RKO (cell line): ENCODE results near the gene LTB.

ENCODE experiments used
- DNase-seq: peaks from one replicate; pipeline ENCODE4 v3.0.0-alpha.2; 2016; ENCODE audit warnings: low spot score

Gene LTB

GRCh38 chr6:31575335-31575901 lies 6.8 kb downstream of the LTB start, which contains the start of gene TNF:
TSS of gene TNF (plus strand) at chr6:31575565. CDS start at chr6:31575742, 177 bp downstream.
- DNase-seq: no peak

DNA sequence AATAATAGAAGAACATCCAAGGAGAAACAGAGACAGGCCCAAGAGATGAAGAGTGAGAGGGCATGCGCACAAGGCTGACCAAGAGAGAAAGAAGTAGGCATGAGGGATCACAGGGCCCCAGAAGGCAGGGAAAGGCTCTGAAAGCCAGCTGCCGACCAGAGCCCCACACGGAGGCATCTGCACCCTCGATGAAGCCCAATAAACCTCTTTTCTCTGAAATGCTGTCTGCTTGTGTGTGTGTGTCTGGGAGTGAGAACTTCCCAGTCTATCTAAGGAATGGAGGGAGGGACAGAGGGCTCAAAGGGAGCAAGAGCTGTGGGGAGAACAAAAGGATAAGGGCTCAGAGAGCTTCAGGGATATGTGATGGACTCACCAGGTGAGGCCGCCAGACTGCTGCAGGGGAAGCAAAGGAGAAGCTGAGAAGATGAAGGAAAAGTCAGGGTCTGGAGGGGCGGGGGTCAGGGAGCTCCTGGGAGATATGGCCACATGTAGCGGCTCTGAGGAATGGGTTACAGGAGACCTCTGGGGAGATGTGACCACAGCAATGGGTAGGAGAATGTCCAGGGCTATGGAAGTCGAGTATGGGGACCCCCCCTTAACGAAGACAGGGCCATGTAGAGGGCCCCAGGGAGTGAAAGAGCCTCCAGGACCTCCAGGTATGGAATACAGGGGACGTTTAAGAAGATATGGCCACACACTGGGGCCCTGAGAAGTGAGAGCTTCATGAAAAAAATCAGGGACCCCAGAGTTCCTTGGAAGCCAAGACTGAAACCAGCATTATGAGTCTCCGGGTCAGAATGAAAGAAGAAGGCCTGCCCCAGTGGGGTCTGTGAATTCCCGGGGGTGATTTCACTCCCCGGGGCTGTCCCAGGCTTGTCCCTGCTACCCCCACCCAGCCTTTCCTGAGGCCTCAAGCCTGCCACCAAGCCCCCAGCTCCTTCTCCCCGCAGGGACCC lies 7.8 kb downstream of the LTB start:
- DNase-seq: no peak

DNA sequence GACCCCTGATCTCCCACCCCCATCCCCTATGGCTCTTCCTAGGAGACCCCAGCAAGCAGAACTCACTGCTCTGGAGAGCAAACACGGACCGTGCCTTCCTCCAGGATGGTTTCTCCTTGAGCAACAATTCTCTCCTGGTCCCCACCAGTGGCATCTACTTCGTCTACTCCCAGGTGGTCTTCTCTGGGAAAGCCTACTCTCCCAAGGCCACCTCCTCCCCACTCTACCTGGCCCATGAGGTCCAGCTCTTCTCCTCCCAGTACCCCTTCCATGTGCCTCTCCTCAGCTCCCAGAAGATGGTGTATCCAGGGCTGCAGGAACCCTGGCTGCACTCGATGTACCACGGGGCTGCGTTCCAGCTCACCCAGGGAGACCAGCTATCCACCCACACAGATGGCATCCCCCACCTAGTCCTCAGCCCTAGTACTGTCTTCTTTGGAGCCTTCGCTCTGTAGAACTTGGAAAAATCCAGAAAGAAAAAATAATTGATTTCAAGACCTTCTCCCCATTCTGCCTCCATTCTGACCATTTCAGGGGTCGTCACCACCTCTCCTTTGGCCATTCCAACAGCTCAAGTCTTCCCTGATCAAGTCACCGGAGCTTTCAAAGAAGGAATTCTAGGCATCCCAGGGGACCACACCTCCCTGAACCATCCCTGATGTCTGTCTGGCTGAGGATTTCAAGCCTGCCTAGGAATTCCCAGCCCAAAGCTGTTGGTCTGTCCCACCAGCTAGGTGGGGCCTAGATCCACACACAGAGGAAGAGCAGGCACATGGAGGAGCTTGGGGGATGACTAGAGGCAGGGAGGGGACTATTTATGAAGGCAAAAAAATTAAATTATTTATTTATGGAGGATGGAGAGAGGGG lies 8.8 kb downstream of the LTB start:
- no peak for DNase-seq

DNA sequence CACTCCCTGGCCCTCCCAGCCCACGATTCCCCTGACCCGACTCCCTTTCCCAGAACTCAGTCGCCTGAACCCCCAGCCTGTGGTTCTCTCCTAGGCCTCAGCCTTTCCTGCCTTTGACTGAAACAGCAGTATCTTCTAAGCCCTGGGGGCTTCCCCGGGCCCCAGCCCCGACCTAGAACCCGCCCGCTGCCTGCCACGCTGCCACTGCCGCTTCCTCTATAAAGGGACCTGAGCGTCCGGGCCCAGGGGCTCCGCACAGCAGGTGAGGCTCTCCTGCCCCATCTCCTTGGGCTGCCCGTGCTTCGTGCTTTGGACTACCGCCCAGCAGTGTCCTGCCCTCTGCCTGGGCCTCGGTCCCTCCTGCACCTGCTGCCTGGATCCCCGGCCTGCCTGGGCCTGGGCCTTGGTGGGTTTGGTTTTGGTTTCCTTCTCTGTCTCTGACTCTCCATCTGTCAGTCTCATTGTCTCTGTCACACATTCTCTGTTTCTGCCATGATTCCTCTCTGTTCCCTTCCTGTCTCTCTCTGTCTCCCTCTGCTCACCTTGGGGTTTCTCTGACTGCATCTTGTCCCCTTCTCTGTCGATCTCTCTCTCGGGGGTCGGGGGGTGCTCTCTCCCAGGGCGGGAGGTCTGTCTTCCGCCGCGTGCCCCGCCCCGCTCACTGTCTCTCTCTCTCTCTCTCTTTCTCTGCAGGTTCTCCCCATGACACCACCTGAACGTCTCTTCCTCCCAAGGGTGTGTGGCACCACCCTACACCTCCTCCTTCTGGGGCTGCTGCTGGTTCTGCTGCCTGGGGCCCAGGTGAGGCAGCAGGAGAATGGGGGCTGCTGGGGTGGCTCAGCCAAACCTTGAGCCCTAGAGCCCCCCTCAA lies 9.9 kb downstream of the LTB start, which contains the start of gene LTA:
Gene LTA (plus strand): TSS at position 249 of the 871 bp plus-strand sequence. CDS start 454 bp downstream, at position 703.
- no peak for DNase-seq

DNA sequence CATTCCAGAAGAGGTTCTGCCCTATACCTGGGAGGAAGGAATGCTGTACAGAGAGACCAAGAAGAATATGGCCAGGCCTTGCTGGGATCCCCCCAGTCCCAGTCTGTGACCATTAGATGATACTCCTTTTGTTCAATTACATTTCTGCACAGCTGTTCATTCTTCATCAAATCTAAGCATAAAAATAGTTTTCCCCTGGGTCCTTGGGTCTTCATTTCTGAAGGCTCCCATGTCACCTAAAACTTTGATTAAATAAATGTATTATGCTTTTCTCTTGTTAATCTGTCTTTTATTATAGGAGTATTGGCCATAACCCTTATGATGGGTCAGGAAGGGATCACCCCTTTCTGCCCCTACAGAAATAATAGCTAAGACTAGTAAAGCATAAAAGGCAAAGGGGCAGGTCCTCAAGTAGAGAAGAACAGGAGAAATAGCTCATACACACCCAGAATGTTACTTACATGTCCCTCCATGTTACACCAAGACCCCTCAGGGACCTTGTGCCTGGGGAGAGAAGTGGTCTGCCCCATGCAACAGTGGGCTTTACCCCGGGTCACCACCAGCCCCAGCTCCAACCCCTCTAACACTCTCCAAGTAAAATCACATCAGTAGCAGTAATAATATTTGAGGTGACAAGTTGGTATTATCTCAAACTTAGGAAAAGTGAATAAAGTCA lies 12.2 kb downstream of the LTB start:
- DNase-seq: no peak

- no peak for DNase-seq
Measured at GRCh38 chr6:31568537-31568961, 13.7 kb downstream of the LTB start.

- DNase-seq: no peak
Measured at GRCh38 chr6:31567531-31568370, 14.5 kb downstream of the LTB start.

- DNase-seq: no peak
Measured at GRCh38 chr6:31560697-31561058, 21.5 kb downstream of the LTB start.

DNA sequence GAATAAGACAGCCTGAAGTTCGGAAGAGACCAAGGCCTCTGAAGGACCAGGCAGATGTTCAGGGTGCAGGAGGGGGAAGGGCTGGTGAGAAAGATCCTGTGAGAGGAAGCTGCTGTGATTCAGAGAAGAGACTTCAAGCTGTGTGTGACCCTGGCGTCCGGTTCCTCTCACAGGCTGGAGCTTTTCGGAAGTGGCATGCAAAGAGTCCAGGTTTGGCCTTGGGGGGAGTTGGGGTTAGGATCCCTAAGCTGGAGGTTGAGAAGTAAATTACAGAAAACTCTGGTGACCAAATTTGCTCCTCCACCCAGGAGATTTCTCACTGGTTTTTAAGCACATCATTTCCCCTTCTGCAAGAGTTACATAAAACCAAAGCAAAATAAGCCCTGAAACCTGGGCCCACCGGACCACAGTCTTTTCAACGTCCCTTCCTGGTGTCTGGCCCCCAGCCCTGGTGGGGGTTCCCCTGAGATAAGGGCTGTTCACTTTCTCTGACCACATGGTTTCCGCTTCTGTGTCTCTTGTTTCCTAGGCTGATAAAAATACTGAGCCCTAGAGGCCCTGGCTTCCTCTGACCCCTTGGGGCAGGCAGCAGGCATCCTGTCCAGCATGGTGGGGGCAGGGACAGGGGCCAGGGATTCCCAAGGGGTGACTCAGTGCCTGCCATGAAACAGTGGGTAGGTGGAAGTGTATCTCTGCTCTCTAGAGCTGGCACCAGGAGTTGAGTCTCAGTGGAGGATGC lies 22.1 kb downstream of the LTB start:
- no peak for DNase-seq

- DNase-seq: no peak
Measured at GRCh38 chr6:31559606-31559957, 22.6 kb downstream of the LTB start.

GRCh38 chr6:31558631-31559500 lies 23.4 kb downstream of the LTB start:
- DNase-seq: no peak

- no peak for DNase-seq
Measured at GRCh38 chr6:31558318-31558625, 24.0 kb downstream of the LTB start.

- DNase-seq: no peak
Measured at GRCh38 chr6:31557443-31558317, 24.5 kb downstream of the LTB start.

- DNase-seq: no peak
Measured at GRCh38 chr6:31556307-31556706, 25.9 kb downstream of the LTB start.

DNA sequence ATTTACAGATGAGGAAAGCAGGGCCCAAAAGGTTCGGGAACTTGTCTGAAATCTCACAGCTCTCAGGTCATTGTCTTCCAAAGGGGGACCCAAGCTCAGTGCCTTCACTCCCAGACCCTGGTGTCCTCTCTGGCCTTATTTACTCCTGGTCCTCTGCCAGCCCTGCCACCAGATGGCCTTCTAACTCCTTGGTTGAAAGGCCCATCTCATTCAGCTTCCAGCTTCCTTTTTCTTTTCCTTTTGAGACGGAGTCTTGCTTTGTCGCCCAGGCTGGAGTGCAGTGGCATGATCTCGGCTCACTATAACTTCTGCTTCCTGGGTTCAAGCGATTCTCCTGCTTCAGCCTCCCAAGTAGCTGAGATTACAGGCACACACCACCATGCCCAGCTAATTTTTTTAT lies 30.9 kb downstream of the LTB start:
- DNase-seq: peak; percentile 62

DNA sequence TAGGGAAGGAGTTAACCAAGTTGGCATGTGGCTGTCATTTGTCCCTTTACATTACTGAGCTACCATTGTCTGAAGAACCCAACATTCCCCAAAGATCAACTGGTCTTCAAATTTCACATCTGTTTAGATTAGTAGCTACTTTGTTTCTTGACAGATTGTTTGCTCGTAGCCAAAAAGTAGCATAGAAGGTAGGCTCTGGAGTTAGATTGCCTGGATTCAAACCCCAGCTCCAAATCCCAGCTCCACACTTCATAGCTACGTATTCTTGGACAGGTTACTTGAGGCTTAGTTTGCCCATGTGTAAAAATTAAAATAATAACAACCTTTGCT lies 33.7 kb downstream of the LTB start:
- no peak for DNase-seq

DNA sequence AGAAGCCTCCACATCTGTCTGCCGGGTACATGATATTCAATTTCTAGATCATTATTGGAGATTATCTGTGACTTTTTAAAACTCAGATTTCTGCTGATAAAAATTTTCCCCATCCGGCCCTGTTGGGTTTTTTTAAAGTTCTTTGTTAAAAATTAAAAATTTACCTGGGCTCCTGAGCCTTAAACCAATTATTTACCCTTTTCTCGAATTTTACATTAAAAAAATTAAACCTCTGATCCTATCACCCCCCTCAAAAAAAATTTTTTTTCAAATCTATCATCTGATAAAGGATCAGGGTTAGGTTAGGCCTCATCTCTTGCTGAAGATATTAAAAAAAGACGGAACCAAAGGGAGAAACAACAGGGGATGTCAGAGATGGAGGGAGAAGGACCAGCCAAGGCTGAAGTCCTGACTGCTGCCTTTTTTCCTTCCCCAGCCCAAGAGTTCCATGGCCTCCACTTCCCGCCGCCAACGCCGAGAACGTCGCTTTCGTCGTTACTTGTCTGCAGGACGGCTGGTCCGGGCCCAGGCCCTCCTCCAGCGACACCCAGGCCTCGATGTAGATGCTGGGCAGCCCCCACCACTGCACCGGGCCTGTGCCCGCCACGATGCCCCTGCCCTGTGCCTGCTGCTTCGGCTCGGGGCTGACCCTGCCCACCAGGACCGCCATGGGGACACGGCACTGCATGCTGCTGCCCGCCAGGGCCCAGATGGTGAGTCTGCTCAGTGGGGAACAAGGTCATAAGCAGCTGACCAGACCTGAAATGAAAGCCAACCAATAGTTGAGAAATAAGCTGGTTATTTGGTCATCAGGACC lies 34.3 kb downstream of the LTB start:
- DNase-seq: no peak
